ENCODE results near the gene GSTM4.

GSTM4 gene

GRCh38 chr1:109639841-109640184 lies 16.1 kb upstream of the GSTM4 start:
- in situ Hi-C loops (cut with HindIII; ENCODE audit: low sequenced_read_pairs) = loop anchor here (10.0 kb wide), 3 partner anchors 105 to 365 kb away; partner anchors contain the start of genes EPS8L3 and GPR61
- TF ChIP-seq, protein P1, sequence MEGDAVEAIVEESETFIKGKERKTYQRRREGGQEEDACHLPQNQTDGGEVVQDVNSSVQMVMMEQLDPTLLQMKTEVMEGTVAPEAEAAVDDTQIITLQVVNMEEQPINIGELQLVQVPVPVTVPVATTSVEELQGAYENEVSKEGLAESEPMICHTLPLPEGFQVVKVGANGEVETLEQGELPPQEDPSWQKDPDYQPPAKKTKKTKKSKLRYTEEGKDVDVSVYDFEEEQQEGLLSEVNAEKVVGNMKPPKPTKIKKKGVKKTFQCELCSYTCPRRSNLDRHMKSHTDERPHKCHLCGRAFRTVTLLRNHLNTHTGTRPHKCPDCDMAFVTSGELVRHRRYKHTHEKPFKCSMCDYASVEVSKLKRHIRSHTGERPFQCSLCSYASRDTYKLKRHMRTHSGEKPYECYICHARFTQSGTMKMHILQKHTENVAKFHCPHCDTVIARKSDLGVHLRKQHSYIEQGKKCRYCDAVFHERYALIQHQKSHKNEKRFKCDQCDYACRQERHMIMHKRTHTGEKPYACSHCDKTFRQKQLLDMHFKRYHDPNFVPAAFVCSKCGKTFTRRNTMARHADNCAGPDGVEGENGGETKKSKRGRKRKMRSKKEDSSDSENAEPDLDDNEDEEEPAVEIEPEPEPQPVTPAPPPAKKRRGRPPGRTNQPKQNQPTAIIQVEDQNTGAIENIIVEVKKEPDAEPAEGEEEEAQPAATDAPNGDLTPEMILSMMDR (IDR thresholded peaks at IDR 0.05; ENCODE audit: low read depth, low read length, missing control alignments) = no peak
- DNase-seq (ENCODE audit: low read depth) = no peak
- H3K4me3 ChIP-seq (ENCODE audit: low read depth, low read length) = no peak overlapping the region

- no peak overlapping the region for H3K4me3 ChIP-seq (ENCODE audit: low read depth, low read length)
- in situ Hi-C loops (cut with HindIII; ENCODE audit: low sequenced_read_pairs) = loop anchor here (10.0 kb wide), 3 partner anchors 106 to 364 kb away; partner anchors contain the start of genes EPS8L3 and GPR61
- TF ChIP-seq, protein P1 (IDR thresholded peaks at IDR 0.05; ENCODE audit: low read depth, low read length, missing control alignments) = peak; percentile 93
- DNase-seq (ENCODE audit: low read depth) = no peak
Observed at GRCh38 chr1:109640285-109640865, 15.5 kb upstream of the GSTM4 start.

GRCh38 chr1:109641078-109641740 lies 14.7 kb upstream of the GSTM4 start:
- TF ChIP-seq, protein P1 (IDR thresholded peaks at IDR 0.05; ENCODE audit: low read depth, low read length, missing control alignments) = no peak
- in situ Hi-C loops (cut with HindIII; ENCODE audit: low sequenced_read_pairs) = loop anchor here (10.0 kb wide), 3 partner anchors 106 to 364 kb away; partner anchors contain the start of genes EPS8L3 and GPR61
- DNase-seq (ENCODE audit: low read depth) = no peak
- no peak overlapping the region for H3K4me3 ChIP-seq (ENCODE audit: low read depth, low read length)

DNA sequence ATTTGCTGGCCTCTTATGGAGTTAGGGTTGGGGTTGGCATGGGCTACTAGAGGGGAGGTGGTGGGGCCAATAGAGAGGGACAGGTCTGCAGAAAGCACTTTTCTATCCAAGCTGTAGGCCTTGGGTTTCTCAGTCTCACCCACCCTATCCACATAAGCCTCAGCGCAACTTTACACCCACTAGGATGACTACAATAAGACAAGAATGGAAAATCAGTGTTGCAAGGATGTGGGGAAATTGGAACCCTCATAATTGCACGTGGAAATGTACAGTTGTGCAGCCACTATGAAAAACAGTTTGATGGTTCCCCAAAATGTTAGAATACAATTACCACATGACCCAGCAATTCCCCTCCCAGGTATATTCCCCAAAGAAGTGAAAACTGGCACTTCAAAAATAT lies 14.0 kb upstream of the GSTM4 start:
- in situ Hi-C loops (cut with HindIII; ENCODE audit: low sequenced_read_pairs) = loop anchor here (10.0 kb wide), 3 partner anchors 107 to 363 kb away; partner anchors contain the start of genes EPS8L3 and GPR61
- no peak overlapping the region for H3K4me3 ChIP-seq (ENCODE audit: low read depth, low read length)
- no peak for DNase-seq (ENCODE audit: low read depth)
- TF ChIP-seq, protein P1 (IDR thresholded peaks at IDR 0.05; ENCODE audit: low read depth, low read length, missing control alignments) = no peak

DNA sequence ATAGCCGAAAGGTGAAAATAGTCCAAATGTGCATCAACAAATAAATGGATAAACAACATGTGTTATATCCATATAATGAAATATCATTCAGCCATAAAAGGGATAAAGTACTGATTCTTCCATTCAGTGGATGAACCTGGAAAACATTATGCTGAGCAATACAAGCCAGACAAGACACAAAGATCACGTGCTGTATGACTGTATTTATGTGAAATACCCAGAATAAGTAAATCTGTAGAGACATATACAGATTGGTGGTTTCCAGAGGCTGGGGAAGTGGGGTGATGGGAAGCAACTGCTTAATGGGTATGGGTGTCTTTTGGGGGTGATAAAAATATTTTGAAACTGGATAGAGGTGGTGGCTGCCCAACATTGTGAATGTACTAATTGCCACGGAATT lies 13.3 kb upstream of the GSTM4 start:
- TF ChIP-seq, protein P1 (IDR thresholded peaks at IDR 0.05; ENCODE audit: low read depth, low read length, missing control alignments) = no peak
- no peak for DNase-seq (ENCODE audit: low read depth)
- H3K4me3 ChIP-seq (ENCODE audit: low read depth, low read length) = no peak overlapping the region
- in situ Hi-C loops (cut with HindIII; ENCODE audit: low sequenced_read_pairs) = loop anchor here (10.0 kb wide), 3 partner anchors 108 to 362 kb away; partner anchors contain the start of genes EPS8L3 and GPR61

- no peak for DNase-seq (ENCODE audit: low read depth)
- TF ChIP-seq, protein P1 (IDR thresholded peaks at IDR 0.05; ENCODE audit: low read depth, low read length, missing control alignments) = peak; percentile 87
- H3K4me3 ChIP-seq (ENCODE audit: low read depth, low read length) = no peak overlapping the region
- in situ Hi-C loops (cut with HindIII; ENCODE audit: low sequenced_read_pairs) = loop anchor here (10.0 kb wide), 3 partner anchors 109 to 361 kb away; partner anchors contain the start of genes EPS8L3 and GPR61
Observed at GRCh38 chr1:109643385-109644230, 12.3 kb upstream of the GSTM4 start.
